T-cell (primary cell): Measurements from ENCODE around the gene BRI3. TPM values are rescaled to one million over a fixed set of nuclear protein-coding genes. Genes with fewer than 3 reads are reported as not detected.

Source experiments
- ATAC-seq, 4 experiments: fragments of 200-7000 bp in 3 of 4; fragments of 150-1000 bp in 1 of 4; cut with Tn5 transposase; replicated peaks in 1 of 4; 1 replicate in 3 of 4; 2 replicates in 1 of 4; pipeline ENCODE4 v1.10.0; 2021; ENCODE audit warnings: moderate library complexity in 3 of 4, mild to moderate bottlenecking in 2 of 4, moderate number of reproducible peaks in 1 of 4
- CTCF ChIA-PET, 2 donors: fragments of 300-600 bp; sonication (Branson Sonifier 250); formaldehyde crosslinking; loops; one replicate each; lab custom pipeline; 2022; ENCODE audit warnings: antibody characterized with exemption in 2 of 2; lab: Charles Lee
- POLR2A ChIA-PET, 2 donors: fragments of 300-600 bp; sonication (Branson Sonifier 250); formaldehyde crosslinking; loops; one replicate each; lab custom pipeline; 2022; ENCODE audit warnings: antibody characterized with exemption in 2 of 2; lab: Charles Lee
- DNase-seq, 35 experiments: peaks; one replicate each; pipeline versions ENCODE4 v3.0.0 to v3.0.0-alpha.2; 2013 to 2023
- H3K27ac ChIP-seq: one replicate; pipeline ENCODE4 v1.5.1; 2013; ENCODE audit warnings: low read length
- H3K27me3 ChIP-seq, 2 experiments: replicated peaks in 1 of 2; 1 replicate in 1 of 2; 2 replicates in 1 of 2; pipeline versions ENCODE4 v1.6.1 to v1.7.0; 2013; ENCODE audit warnings: low read length in 1 of 2, mixed read lengths in 1 of 2; ENCODE audit not compliant: control insufficient read depth in 2 of 2, insufficient read depth in 2 of 2; ENCODE audit errors: extremely low read depth in 1 of 2
- H3K36me3 ChIP-seq, 2 donors: 1 replicate in 1 of 2; 2 replicates in 1 of 2; pipeline versions ENCODE4 v1.6.1 to v1.7.0; 2013; ENCODE audit warnings: low read length in 1 of 2; ENCODE audit not compliant: control insufficient read depth in 2 of 2, insufficient read depth in 1 of 2; ENCODE audit errors: extremely low read depth in 1 of 2
- H3K4me1 ChIP-seq, 2 experiments: 1 replicate in 1 of 2; 2 replicates in 1 of 2; pipeline versions ENCODE4 v1.6.1 to v1.7.0; 2013; ENCODE audit warnings: low read length in 2 of 2, mixed read lengths in 1 of 2; ENCODE audit not compliant: insufficient read depth in 2 of 2, control insufficient read depth in 1 of 2; ENCODE audit errors: extremely low read depth in 1 of 2
- H3K4me3 ChIP-seq, 2 donors: 1 replicate in 1 of 2; 2 replicates in 1 of 2; pipeline versions ENCODE4 v1.5.1 to v1.7.0; 2013; ENCODE audit warnings: mild to moderate bottlenecking in 2 of 2, low read length in 1 of 2, moderate library complexity in 1 of 2; ENCODE audit not compliant: control insufficient read depth in 1 of 2; ENCODE audit errors: extremely low read depth in 1 of 2
- H3K9me3 ChIP-seq: 2 replicates; pipeline ENCODE4 v1.7.0; 2013
- H3K27ac Mint-ChIP-seq, 2 donors: one replicate each; pipeline ENCODE4 v1.8.0; 2020 to 2021; ENCODE audit warnings: mild to moderate bottlenecking in 2 of 2, mixed read lengths in 2 of 2
- H3K27me3 Mint-ChIP-seq, 2 donors: one replicate each; pipeline ENCODE4 v1.8.0; 2021 to 2022; ENCODE audit warnings: mixed read lengths in 2 of 2
- H3K36me3 Mint-ChIP-seq: one replicate; pipeline ENCODE4 v1.8.0; 2021; ENCODE audit warnings: mixed read lengths
- H3K4me1 Mint-ChIP-seq, 3 donors: one replicate each; pipeline ENCODE4 v1.8.0; 2020 to 2022; ENCODE audit warnings: mixed read lengths in 3 of 3, mild to moderate bottlenecking in 1 of 3
- H3K4me3 Mint-ChIP-seq, 3 donors: one replicate each; pipeline ENCODE4 v1.8.0; 2020 to 2022; ENCODE audit warnings: mild to moderate bottlenecking in 3 of 3, mixed read lengths in 3 of 3, moderate library complexity in 3 of 3
- H3K9me3 Mint-ChIP-seq, 3 donors: one replicate each; pipeline ENCODE4 v1.8.0; 2020 to 2022; ENCODE audit warnings: mixed read lengths in 3 of 3
- WGBS: methylation state at CpG from one replicate; pipeline ENCODE4 v1.1.5; 2013; ENCODE audit warnings: missing lambda C conversion rate; ENCODE audit not compliant: insufficient coverage; 5-methylcytosine and 5-hydroxymethylcytosine counted together
- total RNA-seq, 35 experiments: library from RNA in 6 of 35; stranded (reverse) in 6 of 35; fragments of 120-200 nt in 1 of 35; gene quantifications; one replicate each; pipeline versions ENCODE4 v1.2.1 to v1.2.4 and lab custom pipeline; 2013 to 2026

Gene BRI3
- total RNA-seq, 5 donors from 2014 or later (not counting 1 experiment from before 2014, with no cell fraction given): 53.4 to 73.0 (median 61.2) TPM

DNA sequence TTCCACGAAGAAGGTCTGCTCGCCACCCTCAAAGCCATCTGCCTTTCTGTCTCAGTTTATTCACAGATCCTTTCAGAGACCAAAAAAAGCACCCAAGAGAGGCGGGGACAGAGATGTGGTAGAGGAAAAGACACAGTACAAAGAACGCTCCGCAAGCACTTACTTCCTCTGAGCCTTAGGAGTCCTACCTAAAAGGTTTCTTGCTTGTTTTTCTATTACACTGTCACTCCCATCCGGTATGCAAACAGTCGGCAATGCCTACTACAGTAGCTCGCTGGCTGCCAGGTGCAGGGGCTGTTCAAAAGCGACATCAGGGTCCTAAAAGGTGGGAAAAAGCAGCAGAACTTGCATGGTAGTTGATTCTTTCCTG lies 30.3 kb upstream of the BRI3 start:
- H3K9me3 ChIP-seq: no peaks in the 10 kb centered on the region
- H3K36me3 ChIP-seq: peaks cover 0 to 8% of the 10 kb centered on the region in 2 donors
- H3K4me1 Mint-ChIP-seq: peaks cover 63 to 68% (median 67%) of the 10 kb centered on the region in 3 donors
- peak; percentile 70 to 75 (median 72) for ATAC-seq
- peak overlapping the region; percentile 94 to 98 for H3K27ac Mint-ChIP-seq
- peak overlapping the region; percentile 66 to 91 for H3K4me3 ChIP-seq
- H3K27ac ChIP-seq: peak overlapping the region; percentile 86
- H3K4me1 ChIP-seq: peaks cover 25 to 66% of the 10 kb centered on the region in 2 experiments
- no peaks in the 10 kb centered on the region for H3K27me3 Mint-ChIP-seq
- ChIA-PET CTCF (interaction anchor here (0.7 to 1.2 kb wide), 5 partner anchors 29 to 629 kb away, joined by 3 to 4 read pairs (median 3); no protein-coding TSS in a partner anchor), POLR2A (interaction anchor here in 1 of 2 donors (0.6 to 1.3 kb wide), 2 partner anchors 9 to 29 kb away, joined by 4 to 8 read pairs; no protein-coding TSS in a partner anchor)
- DNase-seq: peak in 34 of 35 experiments; percentile 42 to 82 (median 65)
- H3K4me3 Mint-ChIP-seq: peak overlapping the region; percentile 87 to 96 (median 94)
- H3K36me3 Mint-ChIP-seq: peaks cover 16% of the 10 kb centered on the region
- no peaks in the 10 kb centered on the region for H3K9me3 Mint-ChIP-seq
- WGBS: 0% methylated on average over 5 of the region's 9 CpGs
- H3K27me3 ChIP-seq: no peaks in the 10 kb centered on the region

DNA sequence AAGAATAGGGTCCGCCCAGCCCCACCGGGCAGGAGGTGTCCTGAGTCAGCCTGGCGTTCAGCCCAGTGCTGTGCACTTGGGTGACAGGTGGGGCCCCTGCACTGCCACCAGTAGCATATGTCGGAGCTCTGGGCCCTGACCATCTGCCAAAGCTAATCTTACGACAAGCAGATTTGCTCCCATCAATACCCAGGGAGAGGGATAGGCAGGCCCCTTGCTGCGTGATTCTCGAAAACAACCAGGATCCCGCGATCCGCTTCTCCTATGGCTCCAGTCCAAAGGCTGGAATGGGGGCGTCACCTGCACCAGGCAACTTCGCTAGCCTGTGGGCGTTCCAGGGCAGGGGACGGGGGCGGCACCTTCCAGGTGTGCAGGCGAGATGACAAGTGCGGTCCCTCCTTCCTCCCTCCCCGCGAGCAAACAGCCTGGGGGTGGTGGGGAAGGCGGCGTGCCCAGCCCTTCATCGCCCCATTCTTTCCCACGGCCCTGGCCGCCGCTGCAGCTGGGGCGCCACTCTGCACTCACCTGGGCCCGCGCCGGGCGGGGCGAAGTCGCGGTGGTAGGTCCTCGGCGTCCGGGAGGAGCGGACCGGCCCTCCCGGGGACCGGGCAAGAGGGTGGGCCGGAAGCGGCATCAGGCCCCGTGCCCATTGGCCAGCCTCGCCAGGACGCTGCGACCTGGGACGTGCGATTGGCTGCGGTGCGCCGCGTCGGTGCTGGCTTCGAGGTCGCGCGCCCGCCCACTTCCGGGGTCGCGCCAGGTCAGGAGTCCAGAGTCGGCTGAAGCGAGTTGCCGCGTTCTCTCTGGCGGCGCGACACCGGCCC lies 29.7 kb upstream of the BRI3 start, which contains the start of gene TECPR1:
Gene TECPR1, minus strand, starts transcription at position 632 of the 824 bp plus-strand sequence. CDS start 6,086 bp downstream, outside the sequence.
- ATAC-seq (peak; percentile 81 to 84 (median 82)), DNase-seq (peak; percentile 67 to 91 (median 79))
- Mint-ChIP-seq H3K9me3 (no peaks in the 10 kb centered on the region), H3K4me3 (peak within 1 kb of the TSS; percentile 87 to 96 (median 94)), H3K27me3 (no peaks in the 10 kb centered on the region), H3K27ac (peak within 1 kb of the TSS; percentile 94 to 98), H3K4me1 (peaks cover 65 to 73% (median 68%) of the 10 kb centered on the region in 3 donors), H3K36me3 (peaks cover 22% of the 10 kb centered on the region)
- no peaks in the 10 kb centered on the region for H3K27me3 ChIP-seq
- no peaks in the 10 kb centered on the region for H3K9me3 ChIP-seq
- POLR2A ChIA-PET: interaction anchor here (0.6 kb wide), 2 partner anchors 9 to 16 kb away, joined by 3 to 4 read pairs; no protein-coding TSS in a partner anchor
- peaks cover 25 to 66% of the 10 kb centered on the region in 2 experiments for H3K4me1 ChIP-seq
- H3K36me3 ChIP-seq: peaks cover 2 to 12% of the 10 kb centered on the region in 2 donors
- under 1% methylated on average over 57 of the region's 69 CpGs for WGBS
- CTCF ChIA-PET: interaction anchor here in 1 of 2 donors (0.7 kb wide), 1 partner anchor 29 kb away, joined by 3 read pairs; no protein-coding TSS in a partner anchor
- H3K27ac ChIP-seq: peak within 1 kb of the TSS; percentile 86
- peak within 1 kb of the TSS; percentile 66 to 91 for H3K4me3 ChIP-seq

DNA sequence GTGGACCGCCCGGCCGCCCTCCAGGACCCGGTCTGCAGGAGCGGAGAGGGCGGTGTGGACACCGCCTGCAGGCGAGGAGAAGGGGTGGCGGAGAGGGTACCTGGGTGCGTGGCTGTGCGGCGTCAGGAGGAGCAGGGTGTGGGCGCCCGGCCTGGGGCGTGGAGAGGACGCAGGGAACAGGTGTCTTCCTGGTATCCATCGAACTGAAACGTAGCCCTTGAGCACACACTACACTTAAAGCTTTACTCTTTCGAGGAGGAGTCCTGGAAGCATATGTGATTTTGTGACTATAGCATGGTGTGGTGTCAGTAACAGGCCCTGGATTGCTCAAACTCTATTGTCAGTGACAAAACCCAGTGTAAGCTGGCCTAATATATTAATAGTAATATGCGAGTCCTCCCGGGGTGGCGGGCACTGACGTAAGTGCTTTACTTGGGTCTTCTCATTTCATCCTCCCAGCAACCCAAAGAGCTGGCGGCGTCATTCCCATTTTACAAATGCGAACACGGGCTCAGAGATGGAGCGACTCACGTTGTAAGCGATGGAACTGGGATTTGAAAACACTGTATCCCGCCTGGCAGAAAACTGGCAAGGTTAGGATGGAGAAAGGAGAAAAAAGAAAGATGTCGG lies 28.9 kb upstream of the BRI3 start:
- peak overlapping the region; percentile 66 to 91 for H3K4me3 ChIP-seq
- ATAC-seq (peak; percentile 17 to 26 (median 22)), DNase-seq (no peak)
- ChIA-PET CTCF (interaction anchor here (0.6 to 1.1 kb wide), 2 partner anchors 28 to 84 kb away, joined by 3 read pairs; no protein-coding TSS in a partner anchor), POLR2A (interaction anchor here (0.6 kb wide), 2 partner anchors 17 to 621 kb away, joined by 3 read pairs; no protein-coding TSS in a partner anchor)
- no peaks in the 10 kb centered on the region for H3K27me3 ChIP-seq
- H3K27ac ChIP-seq: peak overlapping the region; percentile 64
- no peaks in the 10 kb centered on the region for H3K9me3 Mint-ChIP-seq
- peak overlapping the region; percentile 94 to 98 for H3K27ac Mint-ChIP-seq
- peaks cover 25 to 61% of the 10 kb centered on the region in 2 experiments for H3K4me1 ChIP-seq
- WGBS: 33% methylated on average over 24 of the region's 32 CpGs
- peak overlapping the region; percentile 87 to 96 (median 94) for H3K4me3 Mint-ChIP-seq
- H3K36me3 Mint-ChIP-seq: peaks cover 26% of the 10 kb centered on the region
- peaks cover 5 to 11% of the 10 kb centered on the region in 2 donors for H3K36me3 ChIP-seq
- peaks cover 60 to 68% (median 64%) of the 10 kb centered on the region in 3 donors for H3K4me1 Mint-ChIP-seq
- no peaks in the 10 kb centered on the region for H3K27me3 Mint-ChIP-seq
- no peaks in the 10 kb centered on the region for H3K9me3 ChIP-seq

DNA sequence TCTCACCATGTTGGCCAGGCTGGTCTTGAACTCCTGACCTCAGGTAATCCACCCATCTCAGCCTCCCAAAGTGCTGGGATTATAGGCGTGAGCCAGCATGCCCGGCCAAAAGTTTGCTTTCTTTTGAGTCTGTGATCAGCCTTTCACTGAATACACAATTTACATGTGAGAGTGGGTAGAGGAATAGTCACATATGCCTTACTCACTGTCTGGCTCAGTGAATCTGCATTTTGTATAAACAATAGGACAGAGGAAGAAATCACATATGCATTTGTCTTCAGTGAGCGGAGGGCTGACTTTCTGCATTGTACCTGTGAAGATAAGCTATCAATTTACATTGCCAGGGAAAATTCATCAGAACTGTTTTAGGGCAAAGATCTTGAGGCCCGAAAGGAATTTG lies 27.0 kb upstream of the BRI3 start:
- Histone ChIP-seq H3K27ac (no peak overlapping the region), H3K4me3 (no peak overlapping the region), H3K36me3 (peaks cover 8 to 11% of the 10 kb centered on the region in 2 donors), H3K4me1 (peaks cover 16 to 41% of the 10 kb centered on the region in 2 experiments), H3K9me3 (no peaks in the 10 kb centered on the region), H3K27me3 (no peaks in the 10 kb centered on the region)
- H3K36me3 Mint-ChIP-seq: peaks cover 26% of the 10 kb centered on the region
- no peaks in the 10 kb centered on the region for H3K9me3 Mint-ChIP-seq
- DNase-seq: no peak
- ChIA-PET POLR2A (no interaction called here), CTCF (interaction anchor here (0.7 kb wide), 2 partner anchors 9 to 826 kb away, joined by 3 to 8 read pairs; no protein-coding TSS in a partner anchor)
- ATAC-seq: no peak
- peak overlapping the region in 1 of 2 donors; percentile 48 for H3K27ac Mint-ChIP-seq
- peaks cover 46 to 51% (median 46%) of the 10 kb centered on the region in 3 donors for H3K4me1 Mint-ChIP-seq
- WGBS: no CpG with 5 or more reads among the region's 4 CpGs
- H3K4me3 Mint-ChIP-seq: peak overlapping the region in 1 of 3 donors; percentile 15
- no peaks in the 10 kb centered on the region for H3K27me3 Mint-ChIP-seq

DNA sequence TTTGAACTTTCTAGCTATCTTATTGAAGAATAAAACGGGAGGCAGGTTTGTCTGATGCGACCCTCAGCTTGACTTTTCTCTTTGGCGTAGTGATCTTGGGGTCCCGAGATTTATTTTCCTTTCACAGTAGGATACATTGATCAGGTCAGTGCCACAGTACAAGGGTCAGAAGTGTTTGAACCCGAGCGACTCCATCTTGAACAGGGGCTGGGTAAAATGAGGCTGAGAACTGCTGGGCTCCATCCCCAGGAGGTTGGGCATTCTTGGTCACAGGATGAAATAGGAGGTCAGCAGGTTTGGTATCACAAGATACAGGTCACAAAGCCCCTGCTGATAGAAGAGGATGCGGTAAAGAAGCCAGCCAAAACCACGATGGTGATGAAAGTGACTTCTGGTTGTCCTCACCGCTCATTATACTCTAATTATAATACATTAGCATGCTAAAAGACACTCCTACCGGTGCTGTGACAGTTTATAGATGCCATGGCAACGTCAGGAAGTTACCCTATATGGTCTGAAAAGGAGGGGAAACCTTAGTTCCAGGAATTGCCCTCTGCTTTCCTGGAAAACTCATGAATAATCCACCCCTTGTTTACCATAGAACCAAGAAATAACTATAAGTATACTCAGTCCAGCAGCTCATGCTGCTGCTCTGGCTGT lies 26.4 kb upstream of the BRI3 start:
- Mint-ChIP-seq H3K4me3 (no peak overlapping the region), H3K27me3 (no peaks in the 10 kb centered on the region), H3K36me3 (peaks cover 23% of the 10 kb centered on the region), H3K4me1 (peaks cover 40 to 46% (median 41%) of the 10 kb centered on the region in 3 donors), H3K9me3 (no peaks in the 10 kb centered on the region), H3K27ac (peak overlapping the region; percentile 11 to 48)
- POLR2A ChIA-PET: no interaction called here
- WGBS: no CpG with 5 or more reads among the region's 11 CpGs
- ATAC-seq (no peak), DNase-seq (peak in 3 of 35 experiments; percentile 3 to 29 (median 19))
- peaks cover 12 to 35% of the 10 kb centered on the region in 2 experiments for H3K4me1 ChIP-seq
- no peaks in the 10 kb centered on the region for H3K9me3 ChIP-seq
- H3K27me3 ChIP-seq: no peaks in the 10 kb centered on the region
- CTCF ChIA-PET: no interaction called here
- H3K4me3 ChIP-seq: no peak overlapping the region
- no peak overlapping the region for H3K27ac ChIP-seq
- H3K36me3 ChIP-seq: peaks cover 8 to 11% of the 10 kb centered on the region in 2 donors
